Uterus (tissue), 4 donors: ENCODE data around the gene PIPOX. TPM values are rescaled to one million over a fixed set of nuclear protein-coding genes. Genes with fewer than 3 reads are reported as not detected.

Experiments
- DNase-seq, 2 donors: peaks; one replicate each; pipeline ENCODE4 v3.0.0-alpha.2; 2019 to 2020
- H3K27ac ChIP-seq, 2 donors: fragments of 200-600 bp; sonication (generic); 1 replicate in 1 of 2; 2 replicates in 1 of 2; pipeline ENCODE4 v1.5.1; 2016 to 2018
- H3K27me3 ChIP-seq, 2 donors: fragments of 200-600 bp; sonication (generic); one replicate each; pipeline ENCODE4 v1.5.1; 2018 to 2019; ENCODE audit warnings: control low read depth in 1 of 2
- H3K36me3 ChIP-seq, 2 donors: fragments of 200-600 bp; sonication (generic); one replicate each; pipeline ENCODE4 v1.5.1; 2019; ENCODE audit warnings: control low read depth in 1 of 2
- H3K4me1 ChIP-seq, 2 donors: fragments of 200-600 bp; sonication (generic); one replicate each; pipeline ENCODE4 v1.5.1; 2018 to 2019; ENCODE audit warnings: control low read depth in 1 of 2
- H3K4me3 ChIP-seq, 2 donors: fragments of 200-600 bp; sonication (generic); 1 replicate in 1 of 2; 2 replicates in 1 of 2; pipeline ENCODE4 v1.5.1; 2018 to 2019; ENCODE audit warnings: mild to moderate bottlenecking in 1 of 2
- H3K9me3 ChIP-seq, 2 donors: fragments of 200-600 bp; sonication (generic); one replicate each; pipeline ENCODE4 v1.5.1; 2019; ENCODE audit warnings: control low read depth in 1 of 2
- POLR2A ChIP-seq, 2 donors: fragments of 450-650 bp; IDR thresholded peaks; one replicate each; pipeline ENCODE4 v1.6.1; 2016; ENCODE audit warnings: antibody characterized with exemption in 2 of 2, mild to moderate bottlenecking in 1 of 2, moderate library complexity in 1 of 2
- intact Hi-C: fragments of 100-400 bp; cut with DNase I; formaldehyde crosslinking; loops from one replicate; pipeline ENCODE4 v1.15.1; 2023; ENCODE audit warnings: low total_unique reads
- total RNA-seq, 4 donors: library from RNA; depleted of rRNA in 3 of 4; stranded (reverse); fragments of >200 nt in 3 of 4; gene quantifications; one replicate each; pipeline versions ENCODE4 v1.1.0 to v1.2.4, GENCODE V29; 2014 to 2023
- TF ChIP-seq, protein P1 (sequence below), 4 experiments: fragments of 200-600 bp in 2 of 4; fragments of 450-650 bp in 2 of 4; sonication (generic) in 2 of 4; IDR thresholded peaks; one replicate each; pipeline ENCODE4 v1.5.1; 2016 to 2019; ENCODE audit warnings: antibody characterized with exemption in 4 of 4, mild to moderate bottlenecking in 2 of 4, moderate library complexity in 1 of 4
- donor health status: DM: yes; HTN: yes; CAD: no.

The PIPOX gene
- total RNA-seq, 4 donors from 2014 or later, result 0.59 to 7.4 (median 2.9) TPM

- intact Hi-C loops, result no loop called here
- DNase-seq, result no peak
- H3K36me3 ChIP-seq, result no peaks in the 10 kb centered on the region
- no peaks in the 10 kb centered on the region for H3K27me3 ChIP-seq
- no peaks in the 10 kb centered on the region for H3K4me1 ChIP-seq
- TF ChIP-seq, protein P1, sequence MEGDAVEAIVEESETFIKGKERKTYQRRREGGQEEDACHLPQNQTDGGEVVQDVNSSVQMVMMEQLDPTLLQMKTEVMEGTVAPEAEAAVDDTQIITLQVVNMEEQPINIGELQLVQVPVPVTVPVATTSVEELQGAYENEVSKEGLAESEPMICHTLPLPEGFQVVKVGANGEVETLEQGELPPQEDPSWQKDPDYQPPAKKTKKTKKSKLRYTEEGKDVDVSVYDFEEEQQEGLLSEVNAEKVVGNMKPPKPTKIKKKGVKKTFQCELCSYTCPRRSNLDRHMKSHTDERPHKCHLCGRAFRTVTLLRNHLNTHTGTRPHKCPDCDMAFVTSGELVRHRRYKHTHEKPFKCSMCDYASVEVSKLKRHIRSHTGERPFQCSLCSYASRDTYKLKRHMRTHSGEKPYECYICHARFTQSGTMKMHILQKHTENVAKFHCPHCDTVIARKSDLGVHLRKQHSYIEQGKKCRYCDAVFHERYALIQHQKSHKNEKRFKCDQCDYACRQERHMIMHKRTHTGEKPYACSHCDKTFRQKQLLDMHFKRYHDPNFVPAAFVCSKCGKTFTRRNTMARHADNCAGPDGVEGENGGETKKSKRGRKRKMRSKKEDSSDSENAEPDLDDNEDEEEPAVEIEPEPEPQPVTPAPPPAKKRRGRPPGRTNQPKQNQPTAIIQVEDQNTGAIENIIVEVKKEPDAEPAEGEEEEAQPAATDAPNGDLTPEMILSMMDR (IDR thresholded peaks at IDR 0.05), result no peak
- no peak for TF ChIP-seq POLR2A (IDR thresholded peaks at IDR 0.05)
- no peak overlapping the region for H3K27ac ChIP-seq
- no peaks in the 10 kb centered on the region for H3K9me3 ChIP-seq
- H3K4me3 ChIP-seq, result no peak overlapping the region
These were observed 46.7 kb downstream of the PIPOX start for GRCh38 chr17:29089601-29090044.

- Histone ChIP-seq H3K27me3 (no peaks in the 10 kb centered on the region), H3K4me3 (no peak overlapping the region), H3K4me1 (no peaks in the 10 kb centered on the region), H3K27ac (no peak overlapping the region), H3K36me3 (no peaks in the 10 kb centered on the region), H3K9me3 (no peaks in the 10 kb centered on the region)
- intact Hi-C loops, result no loop called here
- DNase-seq, result no peak
- TF ChIP-seq, protein P1 (IDR thresholded peaks at IDR 0.05), result no peak
- no peak for TF ChIP-seq POLR2A (IDR thresholded peaks at IDR 0.05)
These were observed 47.2 kb downstream of the PIPOX start for GRCh38 chr17:29090108-29090507.

- intact Hi-C loops, result no loop called here
These were observed 48.0 kb downstream of the PIPOX start for GRCh38 chr17:29090750-29091605.

DNA sequence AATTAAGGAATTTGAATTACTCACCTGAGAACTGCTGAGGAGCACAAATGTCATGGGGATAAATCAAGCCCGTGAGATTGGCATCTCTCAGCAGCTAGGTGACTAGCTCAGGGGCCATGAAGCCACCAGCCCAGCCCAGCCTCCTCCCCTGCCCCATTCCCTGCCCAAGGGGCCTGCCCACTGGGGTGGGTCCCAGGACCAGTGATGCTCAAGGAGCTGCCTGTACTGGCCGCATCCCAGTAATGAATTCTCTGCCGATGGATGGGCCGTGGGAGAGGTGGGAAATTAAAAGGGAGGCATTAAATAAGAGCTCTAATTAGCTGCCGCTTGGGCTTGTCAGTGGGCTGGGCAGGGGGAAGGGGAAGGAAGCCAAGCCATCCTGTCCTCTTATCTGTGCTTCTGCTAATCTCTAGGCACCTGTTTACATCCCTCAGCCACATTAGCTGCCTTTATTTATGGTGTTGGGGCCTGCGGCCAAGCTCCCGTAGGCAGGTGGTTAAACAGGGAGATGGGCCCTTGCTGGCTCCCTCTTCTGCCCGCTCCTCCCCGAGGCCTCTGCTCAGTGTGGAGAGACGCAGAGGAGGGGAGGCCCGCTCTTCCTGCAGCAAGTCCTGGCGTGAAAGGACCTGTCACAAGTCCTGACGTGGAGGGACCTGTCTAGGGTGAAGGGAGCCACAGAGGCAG is 48.8 kb downstream of the PIPOX start:
- Histone ChIP-seq H3K27ac (no peak overlapping the region), H3K4me1 (no peaks in the 10 kb centered on the region), H3K27me3 (no peaks in the 10 kb centered on the region), H3K4me3 (no peak overlapping the region), H3K36me3 (no peaks in the 10 kb centered on the region), H3K9me3 (no peaks in the 10 kb centered on the region)
- intact Hi-C loops, result no loop called here
- no peak for DNase-seq
- TF ChIP-seq, protein P1 (IDR thresholded peaks at IDR 0.05), result no peak
- no peak for TF ChIP-seq POLR2A (IDR thresholded peaks at IDR 0.05)

More at GRCh38 chr17:29090750-29091605, 48.0 kb downstream of the PIPOX start:
- TF ChIP-seq, protein P1 (IDR thresholded peaks at IDR 0.05), result no peak
- TF ChIP-seq POLR2A (IDR thresholded peaks at IDR 0.05), result no peak
- Histone ChIP-seq H3K4me1 (no peaks in the 10 kb centered on the region), H3K27me3 (no peaks in the 10 kb centered on the region), H3K36me3 (no peaks in the 10 kb centered on the region), H3K27ac (no peak overlapping the region), H3K9me3 (no peaks in the 10 kb centered on the region), H3K4me3 (no peak overlapping the region)
- no peak for DNase-seq
